Pancreas (tissue), 10 donors: Measurements from ENCODE around the gene NIM1K. TPM values are rescaled to one million over a fixed set of nuclear protein-coding genes. Genes with fewer than 3 reads are reported as not detected.

Experiments
- ATAC-seq, 4 donors: fragments of 200-7000 bp; cut with Tn5 transposase; one replicate each; pipeline versions ENCODE4 v1.8.0 to v1.9.1; 2020; ENCODE audit warnings: mild to moderate bottlenecking in 4 of 4, moderate library complexity in 4 of 4
- DNase-seq, 6 donors: peaks; one replicate each; pipeline ENCODE4 v3.0.0-alpha.2; 2020
- FAIRE-seq: peaks from 2 replicates; lab custom pipeline; 2012; peaks lifted over from hg19 to GRCh38; lab: Jason Lieb, UNC
- H3K27ac ChIP-seq, 4 donors: fragments of 200-600 bp; sonication (generic); 1 replicate in 3 of 4; 2 replicates in 1 of 4; pipeline versions ENCODE4 v1.5.0 to v1.8.0; 2020
- H3K27me3 ChIP-seq, 4 donors: fragments of 200-600 bp; one replicate each; pipeline ENCODE4 v1.8.0; 2021
- H3K36me3 ChIP-seq, 3 donors: fragments of 200-600 bp; sonication (generic) in 1 of 3; one replicate each; pipeline versions ENCODE4 v1.5.0 to v1.8.0; 2020 to 2021
- H3K4me1 ChIP-seq, 3 donors: fragments of 200-600 bp; one replicate each; pipeline ENCODE4 v1.8.0; 2021
- H3K4me3 ChIP-seq, 4 donors: fragments of 200-600 bp; sonication (generic) in 2 of 4; one replicate each; pipeline versions ENCODE4 v1.5.0 to v1.8.0; 2020 to 2021
- H3K9me3 ChIP-seq, 4 donors: fragments of 200-600 bp; one replicate each; pipeline ENCODE4 v1.8.0; 2021
- WGBS, 2 donors: extraction: QIAGEN DNeasy Blood & Tissue Kit; methylation state at CpG; one replicate each; pipeline ENCODE4 v1.1.7; 2013; 5-methylcytosine and 5-hydroxymethylcytosine counted together
- intact Hi-C, 3 donors: fragments of 100-400 bp; cut with DNase I; formaldehyde crosslinking; loops; one replicate each; pipeline versions ENCODE4 v1.11.1 to v1.14.2; 2022
- polyA plus RNA-seq, 2 donors: library from polyadenylated mRNA; stranded (reverse); fragments of 200-250 nt; gene quantifications; one replicate each; pipeline ENCODE4 v1.2.3, GENCODE V29; 2013
- total RNA-seq, 6 donors: library from RNA; stranded (reverse); fragmentation: NEBNext Ultra II Directional in 4 of 6; extraction: Animal tissue kit (Norgen Biotek cat#: 25700) in 4 of 6; gene quantifications; one replicate each; pipeline versions ENCODE4 v1.2.1 to v1.2.4, GENCODE V29; 2021 to 2023
- TF ChIP-seq, protein P1 (sequence below), 4 donors: fragments of 200-600 bp; sonication (generic) in 3 of 4; IDR thresholded peaks; one replicate each; pipeline versions ENCODE4 v1.5.0 to v1.8.0; 2021; ENCODE audit warnings: antibody characterized with exemption in 4 of 4
- donor health status: healthy with polysubstance abuse.
- donor health status: DM: no; HTN: no; CAD: no; lungs with moderate emphysema.
- donor health status: DM: no; HTN: no; CAD: no.
- donor health status: control.
- donor health status: control.
- donor health status: Bipolar disorder and iron deficiency.
- donor health status: DM: yes; HTN: yes; CAD: no.
- donor health status: DM: no; HTN: no; CAD: no.
- donor health status: DM: no; HTN: no; CAD: no.
- donor health status: DM: yes; HTN: yes; CAD: no.

NIM1K gene
- total and polyA plus RNA-seq, 8 donors, result 0.06 to 0.77 (median 0.31) TPM; not detected in 2

DNA sequence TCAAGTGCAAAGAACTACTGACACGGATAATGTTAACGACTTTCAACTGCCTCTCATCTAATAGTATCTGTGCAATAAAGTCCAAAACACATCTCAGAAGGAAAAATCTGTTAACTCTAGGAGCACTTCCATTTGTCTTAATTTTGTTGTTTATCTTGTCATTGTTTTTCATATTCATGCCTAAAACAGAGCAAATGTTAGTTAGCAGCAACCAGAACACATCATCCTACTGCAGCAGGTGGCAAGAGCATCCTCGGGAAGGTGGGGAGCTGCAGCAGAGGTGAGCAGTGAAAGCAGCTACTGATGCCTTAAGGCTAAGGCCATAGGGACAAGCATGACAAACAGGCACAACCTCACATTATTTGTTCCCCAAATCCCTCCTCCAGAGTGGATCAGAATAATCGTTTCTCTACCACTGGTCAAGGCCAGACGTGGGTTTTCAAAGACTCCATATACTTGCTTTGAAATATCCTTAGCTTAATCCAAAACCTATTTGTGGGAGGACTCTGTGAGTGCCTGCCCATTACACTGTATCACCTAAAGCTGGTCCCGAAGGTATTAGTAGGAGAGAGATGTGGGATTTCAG lies 120.1 kb downstream of the NIM1K start:
- ATAC-seq (no peak), DNase-seq (no peak), FAIRE-seq (no peak)
- Histone ChIP-seq H3K4me1 (peaks cover 16 to 30% (median 17%) of the 10 kb centered on the region in 3 donors), H3K27ac (peak overlapping the region in 1 of 4 donors; percentile 86), H3K27me3 (no peaks in the 10 kb centered on the region), H3K36me3 (no peaks in the 10 kb centered on the region), H3K9me3 (no peaks in the 10 kb centered on the region), H3K4me3 (peak overlapping the region; percentile 55 to 82 (median 70))
- 17 to 18% methylated on average over 6 of the region's 6 CpGs for WGBS, 2 donors
- TF ChIP-seq, protein P1, sequence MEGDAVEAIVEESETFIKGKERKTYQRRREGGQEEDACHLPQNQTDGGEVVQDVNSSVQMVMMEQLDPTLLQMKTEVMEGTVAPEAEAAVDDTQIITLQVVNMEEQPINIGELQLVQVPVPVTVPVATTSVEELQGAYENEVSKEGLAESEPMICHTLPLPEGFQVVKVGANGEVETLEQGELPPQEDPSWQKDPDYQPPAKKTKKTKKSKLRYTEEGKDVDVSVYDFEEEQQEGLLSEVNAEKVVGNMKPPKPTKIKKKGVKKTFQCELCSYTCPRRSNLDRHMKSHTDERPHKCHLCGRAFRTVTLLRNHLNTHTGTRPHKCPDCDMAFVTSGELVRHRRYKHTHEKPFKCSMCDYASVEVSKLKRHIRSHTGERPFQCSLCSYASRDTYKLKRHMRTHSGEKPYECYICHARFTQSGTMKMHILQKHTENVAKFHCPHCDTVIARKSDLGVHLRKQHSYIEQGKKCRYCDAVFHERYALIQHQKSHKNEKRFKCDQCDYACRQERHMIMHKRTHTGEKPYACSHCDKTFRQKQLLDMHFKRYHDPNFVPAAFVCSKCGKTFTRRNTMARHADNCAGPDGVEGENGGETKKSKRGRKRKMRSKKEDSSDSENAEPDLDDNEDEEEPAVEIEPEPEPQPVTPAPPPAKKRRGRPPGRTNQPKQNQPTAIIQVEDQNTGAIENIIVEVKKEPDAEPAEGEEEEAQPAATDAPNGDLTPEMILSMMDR (IDR thresholded peaks at IDR 0.05), result no peak
- intact Hi-C loops, result no loop called here

DNA sequence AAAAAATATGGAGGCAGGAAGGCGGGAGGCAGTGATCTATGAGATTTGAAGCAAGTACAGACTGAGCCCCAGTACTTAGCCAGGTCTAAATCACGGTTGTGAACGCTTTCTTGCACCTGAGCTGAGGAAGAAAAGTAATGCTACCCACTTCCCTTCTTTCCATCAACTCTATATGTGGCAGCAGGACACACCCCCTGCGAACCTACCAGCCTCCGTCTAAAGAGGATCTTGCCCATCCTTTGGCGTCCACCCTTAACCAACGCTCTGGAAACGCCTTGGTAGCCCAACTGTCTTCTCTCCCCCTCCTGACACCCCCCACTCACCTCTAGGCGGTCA lies 120.6 kb downstream of the NIM1K start:
- Histone ChIP-seq H3K4me3 (peak overlapping the region; percentile 55 to 82 (median 70)), H3K27me3 (no peaks in the 10 kb centered on the region), H3K27ac (peak overlapping the region; percentile 81 to 92 (median 88)), H3K9me3 (no peaks in the 10 kb centered on the region), H3K36me3 (no peaks in the 10 kb centered on the region), H3K4me1 (peaks cover 16 to 30% (median 17%) of the 10 kb centered on the region in 3 donors)
- ATAC-seq (peak; percentile 0 to 20 (median 6)), DNase-seq (no peak), FAIRE-seq (no peak)
- TF ChIP-seq, protein P1 (IDR thresholded peaks at IDR 0.05), result no peak
- intact Hi-C loops, result no loop called here
- WGBS, 2 donors, result 2 to 3% methylated on average over 9 of the region's 9 CpGs

DNA sequence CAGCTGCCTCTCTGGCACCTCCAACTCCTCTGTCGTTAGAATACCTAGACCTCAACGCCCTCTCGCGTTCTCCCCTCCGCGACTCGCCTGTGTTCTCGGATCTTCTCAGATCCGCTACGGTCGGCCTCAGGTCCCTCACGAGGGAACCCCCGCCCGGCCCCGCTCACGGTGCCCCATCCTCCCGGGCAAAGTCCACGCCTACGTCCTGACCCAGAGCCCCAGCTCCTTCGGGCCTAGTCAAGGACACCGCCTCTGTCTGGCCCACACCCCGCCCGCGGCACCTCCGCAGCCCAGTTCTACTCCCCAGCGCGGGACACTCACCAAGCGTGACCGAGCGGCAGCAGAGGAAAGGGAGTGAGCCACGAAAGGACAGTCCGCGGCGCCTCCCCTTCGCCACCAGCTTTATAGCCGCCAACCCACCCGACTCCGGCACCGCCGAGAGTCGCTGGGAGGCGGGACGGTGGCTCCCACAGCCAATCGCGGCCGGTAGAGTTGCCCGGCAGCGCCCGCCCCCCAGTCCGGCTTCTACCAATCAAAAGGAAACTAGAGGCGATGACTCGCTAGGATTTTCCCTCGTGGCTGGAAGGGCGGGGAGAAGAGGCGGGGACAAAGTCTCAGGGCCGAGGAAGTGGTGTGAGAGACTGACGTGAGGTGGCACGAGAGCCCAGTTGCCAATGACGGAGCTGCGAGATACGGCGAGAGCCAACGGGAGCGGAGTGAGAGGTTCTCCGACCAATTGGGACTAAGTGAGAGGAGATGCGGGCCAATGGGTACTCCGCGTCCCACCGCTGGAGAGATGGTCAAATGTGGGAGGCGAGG lies 121.2 kb downstream of the NIM1K start, which contains the start of gene HMGCS1:
Gene HMGCS1, minus strand, starts transcription at position 378 of the 819 bp plus-strand sequence. CDS start 14,447 bp downstream, outside the sequence.
- Histone ChIP-seq H3K36me3 (no peaks in the 10 kb centered on the region), H3K4me3 (peak within 1 kb of the TSS; percentile 55 to 82 (median 70)), H3K4me1 (peaks cover 16 to 30% (median 16%) of the 10 kb centered on the region in 3 donors), H3K27ac (peak within 1 kb of the TSS; percentile 81 to 92 (median 88)), H3K27me3 (no peaks in the 10 kb centered on the region), H3K9me3 (no peaks in the 10 kb centered on the region)
- DNase-seq (peak; percentile 92 to 99 (median 98)), ATAC-seq (peak; percentile 94 to 98 (median 96)), FAIRE-seq (peak; percentile 96)
- WGBS, 2 donors, result 0 to 1% methylated on average over 70 of the region's 70 CpGs
- TF ChIP-seq, protein P1 (IDR thresholded peaks at IDR 0.05), result no peak
- intact Hi-C loops, result no loop called here

DNA sequence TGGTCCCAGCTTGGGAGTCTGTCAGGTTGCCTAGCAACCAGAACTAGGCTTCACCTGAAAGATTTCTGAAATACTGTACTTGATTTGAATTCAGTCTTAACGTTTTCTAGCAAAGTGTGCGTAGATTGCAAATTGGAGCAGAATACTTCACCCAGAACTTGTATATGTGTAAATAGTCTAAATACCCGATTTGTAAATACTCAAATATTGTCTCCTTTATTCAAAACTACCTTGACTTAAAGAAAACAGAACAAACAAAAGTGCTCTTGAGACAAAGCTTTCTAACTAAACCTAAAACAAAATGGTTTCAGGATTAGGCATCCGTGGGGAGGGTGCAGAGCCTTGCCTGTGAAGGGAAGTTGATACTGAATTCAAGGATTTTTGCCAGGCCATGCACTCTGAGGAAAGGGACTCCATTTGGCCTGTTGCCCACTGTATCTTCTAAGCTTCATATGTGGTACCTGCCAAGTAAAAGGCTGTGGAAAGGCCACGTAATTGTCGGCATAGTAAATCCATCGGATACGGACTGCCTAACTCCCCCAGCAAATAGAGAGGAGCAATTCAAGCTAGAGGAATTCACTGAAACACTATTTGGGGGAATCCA lies 121.9 kb downstream of the NIM1K start:
- Histone ChIP-seq H3K4me3 (peak overlapping the region; percentile 1 to 82 (median 66)), H3K4me1 (peaks cover 12 to 30% (median 16%) of the 10 kb centered on the region in 3 donors), H3K36me3 (no peaks in the 10 kb centered on the region), H3K27ac (peak overlapping the region in 2 of 4 donors; percentile 86 to 92), H3K27me3 (no peaks in the 10 kb centered on the region), H3K9me3 (no peaks in the 10 kb centered on the region)
- FAIRE-seq, result no peak
- intact Hi-C loops, result no loop called here
- peak in 2 of 6 donors; percentile 16 to 17 for DNase-seq
- TF ChIP-seq, protein P1 (IDR thresholded peaks at IDR 0.05), result no peak
- WGBS, 2 donors, result 45 to 48% methylated on average over 8 of the region's 8 CpGs
- no peak for ATAC-seq
